Keratinocyte (primary cell): Measurements from ENCODE around the gene GP1BB. TPM values are rescaled to one million over a fixed set of nuclear protein-coding genes. Genes with fewer than 3 reads are reported as not detected.

Source experiments
- DNase-seq: peaks from one replicate; pipeline ENCODE4 v3.0.0-alpha.2; 2011; ENCODE audit warnings: low read depth, missing footprints, low spot score
- FAIRE-seq: peaks from 2 replicates; lab custom pipeline; 2011; peaks lifted over from hg19 to GRCh38; lab: Jason Lieb, UNC
- H2AFZ ChIP-seq: 2 replicates; pipeline ENCODE4 v1.6.0; 2012; ENCODE audit warnings: low read length, control low read depth, inconsistent platforms; ENCODE audit not compliant: control insufficient read depth
- H3K27ac ChIP-seq: 2 replicates; pipeline ENCODE4 v1.5.1; 2011; ENCODE audit warnings: low read length; ENCODE audit not compliant: control insufficient read depth, insufficient read depth
- H3K27me3 ChIP-seq: 3 replicates; pipeline ENCODE4 v1.6.0; 2011; ENCODE audit warnings: low read length; ENCODE audit not compliant: control insufficient read depth, insufficient read depth; ENCODE audit errors: extremely low read depth
- H3K36me3 ChIP-seq, 2 experiments: 2 replicates in 1 of 2; 3 replicates in 1 of 2; pipeline ENCODE4 v1.5.1; 2011; ENCODE audit warnings: low read length in 2 of 2, mild to moderate bottlenecking in 1 of 2; ENCODE audit not compliant: control insufficient read depth in 2 of 2, insufficient read depth in 2 of 2; ENCODE audit errors: extremely low read depth in 1 of 2
- H3K4me1 ChIP-seq: 3 replicates; pipeline ENCODE4 v1.5.1; 2011; ENCODE audit warnings: low read length; ENCODE audit not compliant: control insufficient read depth, insufficient read depth; ENCODE audit errors: extremely low read depth
- H3K4me2 ChIP-seq: 3 replicates; pipeline ENCODE4 v1.6.0; 2011; ENCODE audit warnings: low read depth, low read length; ENCODE audit not compliant: control insufficient read depth, insufficient read depth; ENCODE audit errors: extremely low read depth
- H3K4me3 ChIP-seq, 3 experiments: fragments of 200-600 bp in 1 of 3; sonication (generic) in 1 of 3; 2 replicates in 2 of 3; 3 replicates in 1 of 3; pipeline ENCODE4 v1.5.1; 2011 to 2016; ENCODE audit warnings: low read length in 3 of 3, mild to moderate bottlenecking in 3 of 3, control low read depth in 2 of 3, inconsistent platforms in 1 of 3, low read depth in 1 of 3, mixed read lengths in 1 of 3, mixed run types in 1 of 3, moderate library complexity in 1 of 3; ENCODE audit not compliant: control insufficient read depth in 2 of 3, insufficient read depth in 2 of 3; ENCODE audit errors: extremely low read depth in 1 of 3
- H3K79me2 ChIP-seq: 2 replicates; pipeline ENCODE4 v1.6.0; 2012; ENCODE audit warnings: low read length; ENCODE audit not compliant: control insufficient read depth, insufficient read depth
- H3K9ac ChIP-seq: 3 replicates; pipeline ENCODE4 v1.6.0; 2011; ENCODE audit warnings: low read length; ENCODE audit not compliant: control insufficient read depth, insufficient read depth; ENCODE audit errors: extremely low read depth
- H3K9me1 ChIP-seq: 3 replicates; pipeline ENCODE4 v1.6.0; 2011; ENCODE audit warnings: low read length; ENCODE audit not compliant: control insufficient read depth, insufficient read depth; ENCODE audit errors: extremely low read depth
- H3K9me3 ChIP-seq: 2 replicates; pipeline ENCODE4 v1.5.1; 2012; ENCODE audit warnings: low read depth, low read length; ENCODE audit not compliant: control insufficient read depth
- H4K20me1 ChIP-seq: 3 replicates; pipeline ENCODE4 v1.6.0; 2011; ENCODE audit warnings: low read length; ENCODE audit not compliant: control insufficient read depth, insufficient read depth; ENCODE audit errors: extremely low read depth
- CTCF ChIP-seq, 3 experiments: IDR thresholded peaks in 1 of 3; conservative IDR thresholded peaks in 1 of 3; optimal IDR thresholded peaks in 1 of 3; 2 replicates in 2 of 3; 3 replicates in 1 of 3; pipeline versions ENCODE3 to v1.5.1; 2011; ENCODE audit warnings: low read length in 3 of 3, mild to moderate bottlenecking in 3 of 3, moderate library complexity in 2 of 3, control low read depth in 1 of 3, inconsistent platforms in 1 of 3; ENCODE audit not compliant: insufficient read depth in 2 of 3; ENCODE audit errors: extremely low read depth in 1 of 3
- EZH2 ChIP-seq: IDR thresholded peaks from one replicate; pipeline ENCODE4 v1.6.1; 2012; ENCODE audit warnings: inconsistent platforms, mild to moderate bottlenecking, low read length, moderate library complexity
- dilution Hi-C: fragments of 300-500 bp; cut with MboI; formaldehyde crosslinking; loops from one replicate; pipeline ENCODE4 v1.7.0; 2020; ENCODE audit warnings: low sequenced_read_pairs; ENCODE audit not compliant: extremely low pct_ligation_motif_present
- polyA plus RNA-seq, 5 experiments: library from polyadenylated mRNA; depleted of rRNA in 3 of 5; stranded (reverse) in 3 of 5; stranded (forward) in 1 of 5; unstranded in 1 of 5; fragments of >200 nt; gene quantifications; 1 replicate in 1 of 5; 2 replicates in 3 of 5; 3 replicates in 1 of 5; pipeline versions ENCODE4 v1.2.1 to v1.2.3, GENCODE V29; 2011 to 2012; ENCODE audit warnings: missing spikeins in 2 of 5, low read depth in 1 of 5, low replicate concordance in 1 of 5

The GP1BB gene
- polyA plus RNA-seq, 1 donor (not counting 4 experiments of a cell fraction or from before 2014, with no cell fraction given) = 0.05 TPM

GRCh38 chr22:19760058-19760950 is 37.0 kb downstream of the GP1BB start, which contains the start of gene TBX1:
Gene TBX1, plus strand, starts transcription at chr22:19760778. Its CDS starts 66 bp downstream, at chr22:19760844.
- FAIRE-seq = no peak
- Histone ChIP-seq H3K4me3 (peak within 1 kb of the TSS in 1 of 3 experiments; percentile 4), H3K79me2 (no peaks in the 10 kb centered on the region), H3K9me1 (no peaks in the 10 kb centered on the region), H3K4me1 (peaks cover 7% of the 10 kb centered on the region), H3K9me3 (no peaks in the 10 kb centered on the region), H2AFZ (no peak within 1 kb of the TSS), H3K27ac (no peak within 1 kb of the TSS), H3K36me3 (no peaks in the 10 kb centered on the region), H3K4me2 (peak within 1 kb of the TSS; percentile 27), H3K9ac (no peak within 1 kb of the TSS), H3K27me3 (peaks cover 42% of the 10 kb centered on the region), H4K20me1 (no peaks in the 10 kb centered on the region)
- dilution Hi-C loops = no loop called here
- TF ChIP-seq EZH2 (no peak), CTCF (optimal IDR thresholded peaks at IDR 0.05 in 1 of 3, IDR thresholded peaks at IDR 0.05 in 1 of 3, conservative IDR thresholded peaks at IDR 0.05 in 1 of 3; ENCODE audit: extremely low read depth in 1 of 3, insufficient read depth in 2 of 3, low read length in 3 of 3) (no peak)
- DNase-seq = no peak

- no peak overlapping the region for H2AFZ ChIP-seq
- H3K9ac ChIP-seq = no peak overlapping the region
- no peaks in the 10 kb centered on the region for H3K36me3 ChIP-seq
- FAIRE-seq (no peak), DNase-seq (no peak)
- H4K20me1 ChIP-seq = no peaks in the 10 kb centered on the region
- TF ChIP-seq CTCF (optimal IDR thresholded peaks at IDR 0.05 in 1 of 3, IDR thresholded peaks at IDR 0.05 in 1 of 3, conservative IDR thresholded peaks at IDR 0.05 in 1 of 3; ENCODE audit: extremely low read depth in 1 of 3, insufficient read depth in 2 of 3, low read length in 3 of 3) (no peak), EZH2 (peak; percentile 62)
- dilution Hi-C loops = no loop called here
- peaks cover 11% of the 10 kb centered on the region for H3K4me1 ChIP-seq
- no peak overlapping the region for H3K4me3 ChIP-seq
- no peaks in the 10 kb centered on the region for H3K9me1 ChIP-seq
- no peaks in the 10 kb centered on the region for H3K79me2 ChIP-seq
- H3K9me3 ChIP-seq = no peaks in the 10 kb centered on the region
- no peak overlapping the region for H3K27ac ChIP-seq
- peak overlapping the region; percentile 27 for H3K4me2 ChIP-seq
- peaks cover 33% of the 10 kb centered on the region for H3K27me3 ChIP-seq
Measured at GRCh38 chr22:19760951-19761724, 37.8 kb downstream of the GP1BB start.
